GM19193 (cell line): ENCODE data around the gene CLEC2D.

Experiments
- POLR2A ChIP-seq: IDR thresholded peaks from 4 replicates; pipeline ENCODE4 v1.6.1; 2011; ENCODE audit not compliant: insufficient read depth, insufficient read length; ENCODE audit errors: extremely low read depth

CLEC2D gene

GRCh38 chr12:9669534-9669933 lies at the start of gene CLEC2D:
TSS of gene CLEC2D (plus strand) at chr12:9669713. CDS start at chr12:9669735, 22 bp downstream.
- TF ChIP-seq POLR2A, result peak; percentile 68

GRCh38 chr12:9625019-9625418 lies 44.5 kb upstream of the CLEC2D start:
- TF ChIP-seq POLR2A, result no peak

- TF ChIP-seq POLR2A, result no peak
Observed at GRCh38 chr12:9626291-9626690, 43.2 kb upstream of the CLEC2D start.

- no peak for TF ChIP-seq POLR2A
Observed at GRCh38 chr12:9626821-9627220, 42.7 kb upstream of the CLEC2D start.

- TF ChIP-seq POLR2A, result no peak
Observed at GRCh38 chr12:9632766-9633165, 36.7 kb upstream of the CLEC2D start.

GRCh38 chr12:9634177-9634803 lies 35.2 kb upstream of the CLEC2D start:
- TF ChIP-seq POLR2A, result no peak

- TF ChIP-seq POLR2A, result no peak
Observed at GRCh38 chr12:9634969-9635754, 34.4 kb upstream of the CLEC2D start.

- TF ChIP-seq POLR2A, result no peak
Observed at GRCh38 chr12:9636150-9636850, 33.2 kb upstream of the CLEC2D start.

- TF ChIP-seq POLR2A, result no peak
Observed at GRCh38 chr12:9636851-9637206, 32.7 kb upstream of the CLEC2D start.

- no peak for TF ChIP-seq POLR2A
Observed at GRCh38 chr12:9640024-9640423, 29.5 kb upstream of the CLEC2D start.

GRCh38 chr12:9642606-9643265 lies 26.8 kb upstream of the CLEC2D start:
- no peak for TF ChIP-seq POLR2A

- no peak for TF ChIP-seq POLR2A
Observed at GRCh38 chr12:9643266-9643660, 26.2 kb upstream of the CLEC2D start.

- no peak for TF ChIP-seq POLR2A
Observed at GRCh38 chr12:9646794-9647781, 22.4 kb upstream of the CLEC2D start.
